GM12878 (cell line): ENCODE results near the gene ATP2A3. TPM values are rescaled to one million over a fixed set of nuclear protein-coding genes. Genes with fewer than 3 reads are reported as not detected.

Experiments used
- BRCA1 ChIP-seq: IDR thresholded peaks from 2 replicates; pipeline ENCODE4 v1.6.1; 2011; ENCODE audit warnings: low read depth, low read length, improper control_type of control experiment
- CBX3 ChIP-seq: fragments of 200-600 bp; sonication (generic); IDR thresholded peaks from 2 replicates; pipeline ENCODE4 v1.6.1; 2016; ENCODE audit warnings: low read depth, borderline replicate concordance
- CBX5 ChIP-seq: sonication (generic); IDR thresholded peaks from 2 replicates; pipeline ENCODE4 v1.6.1; 2016; ENCODE audit warnings: low read depth, moderate library complexity, mild to moderate bottlenecking, inconsistent platforms
- DPF2 ChIP-seq: fragments of 450-650 bp; IDR thresholded peaks from 2 replicates; pipeline ENCODE4 v1.6.1; 2017; ENCODE audit warnings: mild to moderate bottlenecking
- EGR1 ChIP-seq, 2 experiments: IDR thresholded peaks; 1 replicate in 1 of 2; 2 replicates in 1 of 2; pipeline ENCODE4 v1.6.1; 2011 to 2012; ENCODE audit warnings: low read depth in 2 of 2, low read length in 2 of 2, borderline replicate concordance in 1 of 2, mild to moderate bottlenecking in 1 of 2, moderate library complexity in 1 of 2
- ESRRA ChIP-seq: IDR thresholded peaks from 2 replicates; pipeline ENCODE4 v1.6.1; 2012; ENCODE audit warnings: mild to moderate bottlenecking, low read length, improper control_type of control experiment
- FOXM1 ChIP-seq: IDR thresholded peaks from 2 replicates; pipeline ENCODE4 v1.6.1; 2012; ENCODE audit warnings: low read depth, mild to moderate bottlenecking, inconsistent platforms, low read length, moderate library complexity
- HCFC1 ChIP-seq: fragments of 150-350 bp; IDR thresholded peaks from 2 replicates; pipeline ENCODE4 v1.6.1; 2014; ENCODE audit warnings: low read length
- HDAC6 ChIP-seq: fragments of 200-600 bp; sonication (generic); IDR thresholded peaks from one replicate; pipeline ENCODE4 v1.8.0; 2017; ENCODE audit warnings: antibody characterized with exemption; ENCODE audit not compliant: unreplicated experiment
- JUND ChIP-seq: IDR thresholded peaks from 2 replicates; pipeline ENCODE4 v1.6.1; 2012; ENCODE audit warnings: low read depth, mild to moderate bottlenecking, low read length, improper control_type of control experiment, moderate library complexity
- LARP7 ChIP-seq: fragments of 450-650 bp; IDR thresholded peaks from 2 replicates; pipeline ENCODE4 v1.6.1; 2017; ENCODE audit warnings: mild to moderate bottlenecking
- MXI1 ChIP-seq: fragments of 150-350 bp; IDR thresholded peaks from 2 replicates; pipeline ENCODE4 v1.6.1; 2011; ENCODE audit warnings: low read depth, mild to moderate bottlenecking, inconsistent platforms, low read length, improper control_type of control experiment
- PAX5 ChIP-seq: IDR thresholded peaks from 2 replicates; pipeline ENCODE4 v1.6.1; 2011; ENCODE audit warnings: low read depth, low read length, borderline replicate concordance
- POLR2AphosphoS2 ChIP-seq: IDR thresholded peaks from 2 replicates; pipeline ENCODE4 v1.6.1; 2011; ENCODE audit warnings: low read depth, mild to moderate bottlenecking, low read length, improper control_type of control experiment, moderate library complexity
- POLR2AphosphoS5 ChIP-seq: IDR thresholded peaks from 2 replicates; pipeline ENCODE4 v1.6.1; 2011; ENCODE audit warnings: mild to moderate bottlenecking, low read length, inconsistent platforms
- RCOR1 ChIP-seq: conservative IDR thresholded peaks from 2 replicates; pipeline ENCODE4 v1.6.1; 2012; ENCODE audit warnings: low read depth, low read length, improper control_type of control experiment
- RELA ChIP-seq: fragments of 450-650 bp; IDR thresholded peaks from 2 replicates; pipeline ENCODE4 v1.8.0; 2014; ENCODE audit warnings: borderline replicate concordance; ENCODE audit not compliant: partially characterized antibody
- SMAD1 ChIP-seq: fragments of 450-650 bp; IDR thresholded peaks from 2 replicates; pipeline ENCODE4 v1.6.1; 2018; ENCODE audit warnings: mild to moderate bottlenecking, low read depth; ENCODE audit not compliant: partially characterized antibody
- SMC3 ChIP-seq: IDR thresholded peaks from 2 replicates; pipeline ENCODE4 v1.6.1; 2011; ENCODE audit warnings: low read length, improper control_type of control experiment, borderline replicate concordance
- SREBF1 ChIP-seq: IDR thresholded peaks from 2 replicates; pipeline ENCODE4 v1.6.1; 2012; ENCODE audit warnings: mild to moderate bottlenecking, low read length
- STAT1 ChIP-seq: fragments of 450-650 bp; conservative IDR thresholded peaks from 2 replicates; pipeline ENCODE4 v1.6.1; 2014; ENCODE audit warnings: antibody characterized with exemption, mild to moderate bottlenecking
- STAT3 ChIP-seq: IDR thresholded peaks from 2 replicates; pipeline ENCODE4 v1.6.1; 2011; ENCODE audit warnings: low read depth, low read length, improper control_type of control experiment
- SUZ12 ChIP-seq: fragments of 200-600 bp; sonication (generic); IDR thresholded peaks from one replicate; pipeline ENCODE4 v1.6.1; 2018; ENCODE audit warnings: antibody characterized with exemption, mild to moderate bottlenecking; ENCODE audit not compliant: unreplicated experiment
- TAF1 ChIP-seq: IDR thresholded peaks from 2 replicates; pipeline ENCODE4 v1.6.1; 2011; ENCODE audit warnings: mild to moderate bottlenecking, low read depth, low read length, borderline replicate concordance
- TCF12 ChIP-seq: IDR thresholded peaks from 2 replicates; pipeline ENCODE4 v1.6.1; 2011; ENCODE audit warnings: low read depth, mild to moderate bottlenecking, low read length
- WRNIP1 ChIP-seq: IDR thresholded peaks from 2 replicates; pipeline ENCODE4 v1.6.1; 2011; ENCODE audit warnings: low read depth, low read length, improper control_type of control experiment, borderline replicate concordance
- polyA plus RNA-seq, 11 experiments: library from polyadenylated mRNA; depleted of rRNA in 4 of 11; unstranded in 6 of 11; stranded (reverse) in 5 of 11; fragments of >200 nt; fragmentation: Nextera tagmentation in 4 of 11; fragmentation: Illumina TruSeq in 1 of 11; extraction: Ambion mirVana in 4 of 11; extraction: Trizol in 1 of 11; gene quantifications; 1 replicate in 1 of 11; 2 replicates in 10 of 11; pipeline versions ENCODE4 v1.2.1 to v1.2.3, GENCODE V29; 2011 to 2016; ENCODE audit warnings: inconsistent platforms in 2 of 11, missing spikeins in 2 of 11, low read depth in 1 of 11
- total RNA-seq, 4 experiments: library from RNA; depleted of rRNA in 3 of 4; stranded (reverse); fragments of >200 nt in 3 of 4; fragmentation: Illumina TruSeq in 1 of 4; extraction: Trizol in 1 of 4; gene quantifications; 2 replicates each; pipeline versions ENCODE4 v1.2.1 to v1.2.3, GENCODE V29; 2013 to 2021
- TF ChIP-seq, protein P1 (sequence below): IDR thresholded peaks from 2 replicates; pipeline ENCODE4 v1.6.1; 2012; ENCODE audit warnings: mild to moderate bottlenecking, low read depth, low read length

The ATP2A3 gene
- total and polyA plus RNA-seq, 10 of the 15 experiments (the other 5 are each of a cell fraction or from before 2014, with no cell fraction given) = 1.0 to 99.2 (median 37.9) TPM

DNA sequence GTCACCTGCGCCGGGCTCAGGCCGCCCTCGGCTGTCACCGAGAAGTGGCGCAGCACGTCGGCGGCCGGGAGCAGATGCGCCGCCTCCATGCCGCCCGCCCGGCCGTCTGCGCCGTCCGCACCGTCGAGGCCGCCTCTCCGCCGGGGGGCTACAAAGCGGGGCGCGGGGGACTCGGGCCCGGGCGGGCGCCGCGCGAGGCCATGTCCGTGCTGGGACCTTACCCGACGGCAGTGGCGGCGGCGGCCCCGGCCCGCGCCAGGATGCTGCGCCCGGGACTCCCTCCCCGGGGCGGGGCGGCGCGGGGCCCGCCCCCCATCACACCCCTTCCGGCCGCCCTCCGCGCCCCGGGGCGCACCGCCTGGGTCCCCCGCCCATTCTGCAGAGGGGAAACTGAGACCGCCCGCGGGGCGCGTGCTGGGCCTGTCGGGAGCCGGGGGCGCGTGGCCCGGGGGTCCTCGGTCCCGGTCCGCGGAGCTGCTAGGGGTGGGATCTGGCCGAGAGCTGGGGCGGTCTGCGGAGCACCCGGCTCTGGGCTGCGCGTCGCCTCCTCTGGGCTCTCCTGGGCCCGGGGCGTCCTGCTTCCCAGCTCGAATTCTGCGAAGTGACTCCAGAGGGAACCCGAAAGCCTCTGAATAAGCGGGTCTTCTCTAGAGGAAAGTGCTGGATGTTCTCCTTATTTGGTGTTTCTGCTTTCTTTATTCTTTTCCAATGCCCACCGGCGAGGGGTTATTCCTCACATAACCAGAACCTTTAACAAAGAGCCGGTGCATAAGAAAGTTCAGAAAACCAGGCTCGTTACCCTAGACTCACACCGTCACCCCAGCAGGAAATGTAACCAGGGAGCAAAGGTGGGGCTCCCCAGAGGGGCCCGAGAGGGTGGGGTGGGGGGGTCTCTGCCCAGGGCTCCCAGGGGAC is at the start of gene ATP2A3 (continued):
- TF ChIP-seq SREBF1 (no peak), JUND (no peak), SMAD1 (no peak), SMC3 (no peak), SUZ12 (no peak), LARP7 (peak; percentile 92), EGR1 (IDR thresholded peaks at IDR 0.05; ENCODE audit: borderline replicate concordance in 1 of 2, low read depth in 2 of 2, low read length in 2 of 2) (peak in 1 of 2 experiments; percentile 2; a peak in 1 of 3 replicates), TAF1 (peak; percentile 59; the same call in 1 of the 2 replicates), POLR2AphosphoS2 (0 out of 2 replicates have a peak, but pooled peaks have one; percentile 45), RCOR1 (no peak), STAT1 (no peak), FOXM1 (no peak), RELA (no peak), TCF12 (no peak), HCFC1 (no peak), WRNIP1 (no peak), STAT3 (no peak), HDAC6 (no peak), CBX5 (no peak), PAX5 (no peak), CBX3 (no peak), BRCA1 (no peak), DPF2 (peak; percentile 64), ESRRA (no peak), POLR2AphosphoS5 (peak; percentile 34; the same call in 1 of the 2 replicates), MXI1 (no peak; the same call in none of the 2 replicates)
- TF ChIP-seq, protein P1, sequence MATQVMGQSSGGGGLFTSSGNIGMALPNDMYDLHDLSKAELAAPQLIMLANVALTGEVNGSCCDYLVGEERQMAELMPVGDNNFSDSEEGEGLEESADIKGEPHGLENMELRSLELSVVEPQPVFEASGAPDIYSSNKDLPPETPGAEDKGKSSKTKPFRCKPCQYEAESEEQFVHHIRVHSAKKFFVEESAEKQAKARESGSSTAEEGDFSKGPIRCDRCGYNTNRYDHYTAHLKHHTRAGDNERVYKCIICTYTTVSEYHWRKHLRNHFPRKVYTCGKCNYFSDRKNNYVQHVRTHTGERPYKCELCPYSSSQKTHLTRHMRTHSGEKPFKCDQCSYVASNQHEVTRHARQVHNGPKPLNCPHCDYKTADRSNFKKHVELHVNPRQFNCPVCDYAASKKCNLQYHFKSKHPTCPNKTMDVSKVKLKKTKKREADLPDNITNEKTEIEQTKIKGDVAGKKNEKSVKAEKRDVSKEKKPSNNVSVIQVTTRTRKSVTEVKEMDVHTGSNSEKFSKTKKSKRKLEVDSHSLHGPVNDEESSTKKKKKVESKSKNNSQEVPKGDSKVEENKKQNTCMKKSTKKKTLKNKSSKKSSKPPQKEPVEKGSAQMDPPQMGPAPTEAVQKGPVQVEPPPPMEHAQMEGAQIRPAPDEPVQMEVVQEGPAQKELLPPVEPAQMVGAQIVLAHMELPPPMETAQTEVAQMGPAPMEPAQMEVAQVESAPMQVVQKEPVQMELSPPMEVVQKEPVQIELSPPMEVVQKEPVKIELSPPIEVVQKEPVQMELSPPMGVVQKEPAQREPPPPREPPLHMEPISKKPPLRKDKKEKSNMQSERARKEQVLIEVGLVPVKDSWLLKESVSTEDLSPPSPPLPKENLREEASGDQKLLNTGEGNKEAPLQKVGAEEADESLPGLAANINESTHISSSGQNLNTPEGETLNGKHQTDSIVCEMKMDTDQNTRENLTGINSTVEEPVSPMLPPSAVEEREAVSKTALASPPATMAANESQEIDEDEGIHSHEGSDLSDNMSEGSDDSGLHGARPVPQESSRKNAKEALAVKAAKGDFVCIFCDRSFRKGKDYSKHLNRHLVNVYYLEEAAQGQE = no peak
